GM12878 (cell line): ENCODE data around the gene EFCAB7. TPM values are rescaled to one million over a fixed set of nuclear protein-coding genes. Genes with fewer than 3 reads are reported as not detected.

ENCODE experiments used
- ATAC-seq: fragments of 200-7000 bp; cut with Tn5 transposase; 3 replicates; pipeline ENCODE4 v1.9.1; 2020; ENCODE audit warnings: mild to moderate bottlenecking, moderate library complexity
- BruUV-seq: library from RNA; stranded (reverse); fragments of 400-500 nt; replicated peaks from 2 replicates; lab custom pipeline; 2021; lab: Mats Ljungman, UMichigan
- CTCF ChIA-PET: fragments of 300-600 bp; sonication (Branson Sonifier 250); formaldehyde crosslinking; extraction: SDS; loops from one replicate; lab custom pipeline; 2021; ENCODE audit warnings: inconsistent platforms; lab: Yijun Ruan, JAX
- POLR2A ChIA-PET: fragments of 350-600 bp; formaldehyde crosslinking; extraction: SDS; loops from one replicate; lab custom pipeline; 2021; ENCODE audit warnings: inconsistent platforms; lab: Charles Lee
- RAD21 ChIA-PET: fragments of 300-600 bp; sonication (Branson Sonifier 250); formaldehyde crosslinking; loops from one replicate; lab custom pipeline; 2023; ENCODE audit warnings: antibody characterized with exemption; ENCODE audit not compliant: unreplicated experiment; lab: Charles Lee
- SMC1A ChIA-PET: fragments of 300-600 bp; sonication (Branson Sonifier 250); formaldehyde crosslinking; loops from one replicate; lab custom pipeline; 2023; ENCODE audit not compliant: unreplicated experiment, uncharacterized antibody; lab: Charles Lee
- DNase-seq: peaks from one replicate; pipeline ENCODE4 v3.0.0-alpha.2; 2011; ENCODE audit warnings: low read depth, low spot score
- FAIRE-seq: peaks from 3 replicates; lab custom pipeline; 2011; peaks lifted over from hg19 to GRCh38; lab: Jason Lieb, UNC
- H2AFZ ChIP-seq: 2 replicates; pipeline ENCODE4 v1.6.0; 2011; ENCODE audit warnings: low read depth, low read length, control low read depth; ENCODE audit not compliant: control insufficient read depth
- H3K27ac ChIP-seq: 2 replicates; pipeline ENCODE4 v1.5.1; 2011; ENCODE audit warnings: control low read depth; ENCODE audit not compliant: control insufficient read depth, insufficient read depth
- H3K27me3 ChIP-seq, 2 experiments: replicated peaks in 1 of 2; 2 replicates each; pipeline versions ENCODE4 v1.6.0 to v1.6.1; 2011; ENCODE audit warnings: low read length in 1 of 2; ENCODE audit not compliant: control insufficient read depth in 2 of 2, insufficient read depth in 2 of 2
- H3K36me3 ChIP-seq, 2 experiments: 2 replicates each; pipeline ENCODE4 v1.5.1; 2011; ENCODE audit warnings: low read length in 1 of 2; ENCODE audit not compliant: control insufficient read depth in 2 of 2, insufficient read depth in 2 of 2
- H3K4me1 ChIP-seq: 2 replicates; pipeline ENCODE4 v1.6.1; 2011; ENCODE audit warnings: mild to moderate bottlenecking, low read length, moderate library complexity, mixed read lengths; ENCODE audit not compliant: control insufficient read depth, insufficient read depth
- H3K4me2 ChIP-seq: 2 replicates; pipeline ENCODE4 v1.6.0; 2011; ENCODE audit warnings: control low read depth; ENCODE audit not compliant: control insufficient read depth, insufficient read depth
- H3K4me3 ChIP-seq: fragments of 200-600 bp; sonication (generic); 2 replicates; pipeline ENCODE4 v1.5.1; 2016
- H3K79me2 ChIP-seq: 2 replicates; pipeline ENCODE4 v1.6.0; 2011; ENCODE audit warnings: low read length; ENCODE audit not compliant: control insufficient read depth, insufficient read depth
- H3K9ac ChIP-seq: 2 replicates; pipeline ENCODE4 v1.8.0; 2011; ENCODE audit warnings: low read length, control low read depth, mixed read lengths; ENCODE audit not compliant: control insufficient read depth, insufficient read depth
- H3K9me3 ChIP-seq: replicated peaks from 3 replicates; pipeline ENCODE4 v1.5.1; 2011; ENCODE audit warnings: mild to moderate bottlenecking, low read length; ENCODE audit not compliant: control insufficient read depth, insufficient read depth
- H4K20me1 ChIP-seq: 2 replicates; pipeline ENCODE4 v1.6.0; 2011; ENCODE audit not compliant: control insufficient read depth, insufficient read depth
- BRCA1 ChIP-seq: IDR thresholded peaks from 2 replicates; pipeline ENCODE4 v1.6.1; 2011; ENCODE audit warnings: low read depth, low read length, improper control_type of control experiment
- CBX3 ChIP-seq: fragments of 200-600 bp; sonication (generic); IDR thresholded peaks from 2 replicates; pipeline ENCODE4 v1.6.1; 2016; ENCODE audit warnings: low read depth, borderline replicate concordance
- CBX5 ChIP-seq: sonication (generic); IDR thresholded peaks from 2 replicates; pipeline ENCODE4 v1.6.1; 2016; ENCODE audit warnings: low read depth, moderate library complexity, mild to moderate bottlenecking, inconsistent platforms
- CREM ChIP-seq: IDR thresholded peaks from 2 replicates; pipeline ENCODE4 v1.6.1; 2014; ENCODE audit warnings: antibody characterized with exemption, low read depth
- IRF4 ChIP-seq: IDR thresholded peaks from 2 replicates; pipeline ENCODE4 v1.6.1; 2011; ENCODE audit warnings: low read depth, low read length
- MTA2 ChIP-seq: fragments of 450-650 bp; IDR thresholded peaks from 2 replicates; pipeline ENCODE4 v1.6.1; 2016; ENCODE audit warnings: low read depth, mild to moderate bottlenecking, moderate library complexity
- PAX8 ChIP-seq: fragments of 450-650 bp; IDR thresholded peaks from 2 replicates; pipeline ENCODE4 v1.6.1; 2017; ENCODE audit warnings: mild to moderate bottlenecking, moderate library complexity
- SREBF1 ChIP-seq: IDR thresholded peaks from 2 replicates; pipeline ENCODE4 v1.6.1; 2012; ENCODE audit warnings: mild to moderate bottlenecking, low read length
- WRNIP1 ChIP-seq: IDR thresholded peaks from 2 replicates; pipeline ENCODE4 v1.6.1; 2011; ENCODE audit warnings: low read depth, low read length, improper control_type of control experiment, borderline replicate concordance
- ZNF207 ChIP-seq: fragments of 450-650 bp; IDR thresholded peaks from 2 replicates; pipeline ENCODE4 v1.6.1; 2014; ENCODE audit warnings: antibody characterized with exemption, mild to moderate bottlenecking, borderline replicate concordance
- ZNF24 ChIP-seq: fragments of 450-650 bp; IDR thresholded peaks from 2 replicates; pipeline ENCODE4 v1.6.1; 2017; ENCODE audit warnings: antibody characterized with exemption, mild to moderate bottlenecking
- ZNF384 ChIP-seq: IDR thresholded peaks from 2 replicates; pipeline ENCODE4 v1.6.1; 2012; ENCODE audit warnings: low read depth, mild to moderate bottlenecking, low read length, improper control_type of control experiment, borderline replicate concordance
- in situ Hi-C: fragments of 300-500 bp; cut with MboI; formaldehyde crosslinking; loops from 9 replicates; pipeline ENCODE4 v1.14.3; 2018; ENCODE audit warnings: mixed read lengths
- intact Hi-C: fragments of 100-400 bp; cut with micrococcal nuclease; formaldehyde crosslinking; loops from one replicate; pipeline ENCODE4 v1.14.2; 2022; ENCODE audit not compliant: unreplicated experiment
- polyA plus RNA-seq, 11 experiments: library from polyadenylated mRNA; depleted of rRNA in 4 of 11; unstranded in 6 of 11; stranded (reverse) in 5 of 11; fragments of >200 nt; fragmentation: Nextera tagmentation in 4 of 11; fragmentation: Illumina TruSeq in 1 of 11; extraction: Ambion mirVana in 4 of 11; extraction: Trizol in 1 of 11; gene quantifications; 1 replicate in 1 of 11; 2 replicates in 10 of 11; pipeline versions ENCODE4 v1.2.1 to v1.2.3, GENCODE V29; 2011 to 2016; ENCODE audit warnings: inconsistent platforms in 2 of 11, missing spikeins in 2 of 11, low read depth in 1 of 11
- total RNA-seq, 4 experiments: library from RNA; depleted of rRNA in 3 of 4; stranded (reverse); fragments of >200 nt in 3 of 4; fragmentation: Illumina TruSeq in 1 of 4; extraction: Trizol in 1 of 4; gene quantifications; 2 replicates each; pipeline versions ENCODE4 v1.2.1 to v1.2.3, GENCODE V29; 2013 to 2021
- TF ChIP-seq, protein P1 (sequence below): IDR thresholded peaks from 2 replicates; pipeline ENCODE4 v1.6.1; 2012; ENCODE audit warnings: low read depth, low read length, improper control_type of control experiment
- TF ChIP-seq, protein P2 (sequence below): fragments of 450-650 bp; formaldehyde crosslinking; IDR thresholded peaks from 2 replicates; pipeline ENCODE4 v1.4.0; 2022; ENCODE audit warnings: mild to moderate bottlenecking, moderate library complexity
- TF ChIP-seq, protein P3 (sequence below): fragments of 450-650 bp; IDR thresholded peaks from 2 replicates; pipeline ENCODE4 v1.6.1; 2017; ENCODE audit warnings: mild to moderate bottlenecking
- TF ChIP-seq, protein P4 (sequence below): fragments of 450-650 bp; IDR thresholded peaks from 2 replicates; pipeline ENCODE4 v1.6.1; 2016; ENCODE audit warnings: mild to moderate bottlenecking
- TF ChIP-seq, protein P5 (sequence below): fragments of 450-650 bp; IDR thresholded peaks from 2 replicates; pipeline ENCODE4 v1.6.1; 2017; ENCODE audit warnings: low read depth, mild to moderate bottlenecking, moderate library complexity

The EFCAB7 gene
- total and polyA plus RNA-seq, 10 of the 15 experiments (the other 5 are each of a cell fraction or from before 2014, with no cell fraction given): 4.4 to 9.8 (median 5.7) TPM

DNA sequence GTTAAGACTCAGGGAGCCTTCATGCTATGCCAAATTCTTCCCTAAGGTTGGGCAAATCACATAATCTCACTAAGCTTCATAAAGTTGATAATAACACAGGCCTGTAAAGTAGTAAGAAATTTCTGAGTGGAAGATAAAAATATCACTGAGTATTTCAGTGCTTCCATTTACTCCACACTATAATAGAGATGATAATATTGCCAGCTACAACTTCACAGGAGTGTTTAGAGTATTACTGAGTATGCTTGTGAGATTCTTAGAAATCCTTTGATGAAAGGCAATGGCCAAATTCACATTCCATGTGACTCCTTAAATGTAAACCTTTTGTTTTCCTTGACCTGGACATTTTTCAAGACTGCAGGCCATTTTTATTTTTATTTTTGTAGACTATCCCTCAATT lies 10.7 kb upstream of the EFCAB7 start:
- no peak for FAIRE-seq
- Histone ChIP-seq H3K4me1 (no peaks in the 10 kb centered on the region), H3K9ac (no peak overlapping the region), H4K20me1 (no peaks in the 10 kb centered on the region), H3K36me3 (no peaks in the 10 kb centered on the region), H2AFZ (no peak overlapping the region), H3K79me2 (no peaks in the 10 kb centered on the region; the same call in none of the 2 replicates), H3K9me3 (no peaks in the 10 kb centered on the region; the same call in none of the 3 replicates), H3K27me3 (no peaks in the 10 kb centered on the region), H3K4me2 (no peak overlapping the region), H3K4me3 (no peak overlapping the region), H3K27ac (no peak overlapping the region)
- SMC1A ChIA-PET: interaction anchor here (0.6 to 1.0 kb wide), 2 partner anchors 17 to 834 kb away, joined by 3 to 4 read pairs; no protein-coding TSS in a partner anchor
- in situ Hi-C loops: no loop called here
- intact Hi-C loops: no loop called here
- no peak for DNase-seq
- RAD21 ChIA-PET: no interaction called here
- ATAC-seq: no peak
- POLR2A ChIA-PET: interaction anchor here (0.8 to 1.0 kb wide), 2 partner anchors 9 to 11 kb away, joined by 3 to 4 read pairs; partner anchors contain the start of genes EFCAB7 and ITGB3BP
- CTCF ChIA-PET: interaction anchor here (0.7 to 1.6 kb wide), 2 partner anchors 9 to 25 kb away, joined by 3 read pairs; no protein-coding TSS in a partner anchor
- no TSS peak for BruUV-seq
- TF ChIP-seq WRNIP1 (no peak), IRF4 (no peak), CREM (no peak), ZNF207 (no peak), CBX5 (no peak), PAX8 (no peak), ZNF384 (no peak), SREBF1 (no peak), ZNF24 (no peak), BRCA1 (no peak), MTA2 (no peak), CBX3 (no peak)
- TF ChIP-seq, protein P1, sequence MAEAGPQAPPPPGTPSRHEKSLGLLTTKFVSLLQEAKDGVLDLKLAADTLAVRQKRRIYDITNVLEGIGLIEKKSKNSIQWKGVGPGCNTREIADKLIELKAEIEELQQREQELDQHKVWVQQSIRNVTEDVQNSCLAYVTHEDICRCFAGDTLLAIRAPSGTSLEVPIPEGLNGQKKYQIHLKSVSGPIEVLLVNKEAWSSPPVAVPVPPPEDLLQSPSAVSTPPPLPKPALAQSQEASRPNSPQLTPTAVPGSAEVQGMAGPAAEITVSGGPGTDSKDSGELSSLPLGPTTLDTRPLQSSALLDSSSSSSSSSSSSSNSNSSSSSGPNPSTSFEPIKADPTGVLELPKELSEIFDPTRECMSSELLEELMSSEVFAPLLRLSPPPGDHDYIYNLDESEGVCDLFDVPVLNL: no peak
- TF ChIP-seq, protein P2, sequence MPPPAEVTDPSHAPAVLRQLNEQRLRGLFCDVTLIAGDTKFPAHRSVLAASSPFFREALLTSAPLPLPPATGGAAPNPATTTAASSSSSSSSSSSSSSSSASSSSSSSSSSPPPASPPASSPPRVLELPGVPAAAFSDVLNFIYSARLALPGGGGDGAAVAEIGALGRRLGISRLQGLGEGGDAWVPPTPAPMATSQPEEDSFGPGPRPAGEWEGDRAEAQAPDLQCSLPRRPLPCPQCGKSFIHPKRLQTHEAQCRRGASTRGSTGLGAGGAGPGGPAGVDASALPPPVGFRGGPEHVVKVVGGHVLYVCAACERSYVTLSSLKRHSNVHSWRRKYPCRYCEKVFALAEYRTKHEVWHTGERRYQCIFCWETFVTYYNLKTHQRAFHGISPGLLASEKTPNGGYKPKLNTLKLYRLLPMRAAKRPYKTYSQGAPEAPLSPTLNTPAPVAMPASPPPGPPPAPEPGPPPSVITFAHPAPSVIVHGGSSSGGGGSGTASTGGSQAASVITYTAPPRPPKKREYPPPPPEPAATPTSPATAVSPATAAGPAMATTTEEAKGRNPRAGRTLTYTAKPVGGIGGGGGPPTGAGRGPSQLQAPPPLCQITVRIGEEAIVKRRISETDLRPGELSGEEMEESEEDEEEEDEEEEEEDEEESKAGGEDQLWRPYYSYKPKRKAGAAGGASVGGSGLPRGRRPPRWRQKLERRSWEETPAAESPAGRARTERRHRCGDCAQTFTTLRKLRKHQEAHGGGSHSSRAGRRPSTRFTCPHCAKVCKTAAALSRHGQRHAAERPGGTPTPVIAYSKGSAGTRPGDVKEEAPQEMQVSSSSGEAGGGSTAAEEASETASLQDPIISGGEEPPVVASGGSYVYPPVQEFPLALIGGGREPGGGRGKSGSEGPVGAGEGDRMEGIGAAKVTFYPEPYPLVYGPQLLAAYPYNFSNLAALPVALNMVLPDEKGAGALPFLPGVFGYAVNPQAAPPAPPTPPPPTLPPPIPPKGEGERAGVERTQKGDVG: no peak
- TF ChIP-seq, protein P3, sequence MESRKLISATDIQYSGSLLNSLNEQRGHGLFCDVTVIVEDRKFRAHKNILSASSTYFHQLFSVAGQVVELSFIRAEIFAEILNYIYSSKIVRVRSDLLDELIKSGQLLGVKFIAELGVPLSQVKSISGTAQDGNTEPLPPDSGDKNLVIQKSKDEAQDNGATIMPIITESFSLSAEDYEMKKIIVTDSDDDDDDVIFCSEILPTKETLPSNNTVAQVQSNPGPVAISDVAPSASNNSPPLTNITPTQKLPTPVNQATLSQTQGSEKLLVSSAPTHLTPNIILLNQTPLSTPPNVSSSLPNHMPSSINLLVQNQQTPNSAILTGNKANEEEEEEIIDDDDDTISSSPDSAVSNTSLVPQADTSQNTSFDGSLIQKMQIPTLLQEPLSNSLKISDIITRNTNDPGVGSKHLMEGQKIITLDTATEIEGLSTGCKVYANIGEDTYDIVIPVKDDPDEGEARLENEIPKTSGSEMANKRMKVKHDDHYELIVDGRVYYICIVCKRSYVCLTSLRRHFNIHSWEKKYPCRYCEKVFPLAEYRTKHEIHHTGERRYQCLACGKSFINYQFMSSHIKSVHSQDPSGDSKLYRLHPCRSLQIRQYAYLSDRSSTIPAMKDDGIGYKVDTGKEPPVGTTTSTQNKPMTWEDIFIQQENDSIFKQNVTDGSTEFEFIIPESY: no peak
- TF ChIP-seq, protein P4, sequence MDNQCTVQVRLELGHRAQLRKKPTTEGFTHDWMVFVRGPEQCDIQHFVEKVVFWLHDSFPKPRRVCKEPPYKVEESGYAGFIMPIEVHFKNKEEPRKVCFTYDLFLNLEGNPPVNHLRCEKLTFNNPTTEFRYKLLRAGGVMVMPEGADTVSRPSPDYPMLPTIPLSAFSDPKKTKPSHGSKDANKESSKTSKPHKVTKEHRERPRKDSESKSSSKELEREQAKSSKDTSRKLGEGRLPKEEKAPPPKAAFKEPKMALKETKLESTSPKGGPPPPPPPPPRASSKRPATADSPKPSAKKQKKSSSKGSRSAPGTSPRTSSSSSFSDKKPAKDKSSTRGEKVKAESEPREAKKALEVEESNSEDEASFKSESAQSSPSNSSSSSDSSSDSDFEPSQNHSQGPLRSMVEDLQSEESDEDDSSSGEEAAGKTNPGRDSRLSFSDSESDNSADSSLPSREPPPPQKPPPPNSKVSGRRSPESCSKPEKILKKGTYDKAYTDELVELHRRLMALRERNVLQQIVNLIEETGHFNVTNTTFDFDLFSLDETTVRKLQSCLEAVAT: no peak
- TF ChIP-seq, protein P5, sequence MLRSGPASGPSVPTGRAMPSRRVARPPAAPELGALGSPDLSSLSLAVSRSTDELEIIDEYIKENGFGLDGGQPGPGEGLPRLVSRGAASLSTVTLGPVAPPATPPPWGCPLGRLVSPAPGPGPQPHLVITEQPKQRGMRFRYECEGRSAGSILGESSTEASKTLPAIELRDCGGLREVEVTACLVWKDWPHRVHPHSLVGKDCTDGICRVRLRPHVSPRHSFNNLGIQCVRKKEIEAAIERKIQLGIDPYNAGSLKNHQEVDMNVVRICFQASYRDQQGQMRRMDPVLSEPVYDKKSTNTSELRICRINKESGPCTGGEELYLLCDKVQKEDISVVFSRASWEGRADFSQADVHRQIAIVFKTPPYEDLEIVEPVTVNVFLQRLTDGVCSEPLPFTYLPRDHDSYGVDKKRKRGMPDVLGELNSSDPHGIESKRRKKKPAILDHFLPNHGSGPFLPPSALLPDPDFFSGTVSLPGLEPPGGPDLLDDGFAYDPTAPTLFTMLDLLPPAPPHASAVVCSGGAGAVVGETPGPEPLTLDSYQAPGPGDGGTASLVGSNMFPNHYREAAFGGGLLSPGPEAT: no peak
